B cell (primary cell): Measurements from ENCODE around the gene BTBD17.

ENCODE experiments used
- CTCF ChIP-seq: fragments of 200-600 bp; IDR thresholded peaks from one replicate; pipeline ENCODE4 v1.8.0; 2022; ENCODE audit warnings: antibody characterized with exemption, mild to moderate bottlenecking
- EZH2 ChIP-seq: IDR thresholded peaks from 2 replicates; pipeline ENCODE4 v1.6.1; 2012; ENCODE audit warnings: borderline replicate concordance, low read depth, mild to moderate bottlenecking, moderate library complexity, low read length; ENCODE audit not compliant: insufficient read depth, poor library complexity, severe bottlenecking

- no peak for TF ChIP-seq CTCF
- TF ChIP-seq EZH2, result no peak
Observed at GRCh38 chr17:74359916-74360315, 1.8 kb downstream of the BTBD17 start.
